ENCODE data around the gene TMEM229B. TPM values are rescaled to one million over a fixed set of nuclear protein-coding genes. Genes with fewer than 3 reads are reported as not detected.

TMEM229B gene
- total RNA-seq, 1 experiment from 2014 or later, result 0.71 TPM

GRCh38 chr14:67500981-67501380, 12.5 kb upstream of the TMEM229B start (continued):
- no peak for TF ChIP-seq MAX (IDR thresholded peaks at IDR 0.05)
- TF ChIP-seq ATF3 (IDR thresholded peaks at IDR 0.05), result no peak
- no peak for TF ChIP-seq EZH2 (IDR thresholded peaks at IDR 0.05)
- no peak for TF ChIP-seq ELF1 (IDR thresholded peaks at IDR 0.05; ENCODE audit: borderline replicate concordance, low read depth)
- TF ChIP-seq JUND (IDR thresholded peaks at IDR 0.05), result no peak
- no peak for TF ChIP-seq FOSL1 (IDR thresholded peaks at IDR 0.05; ENCODE audit: low read depth)

GRCh38 chr14:67497716-67498115, 9.2 kb upstream of the TMEM229B start:
- Histone ChIP-seq H3K4me2 (ENCODE audit: low read length) (no peak overlapping the region), H3K27ac (ENCODE audit: low read depth, low read length) (no peak overlapping the region), H3K9me2 (ENCODE audit: insufficient read depth) (no peaks in the 10 kb centered on the region), H3K36me3 (ENCODE audit: control insufficient read depth in 1 of 2, insufficient read depth in 2 of 2, low read length in 2 of 2) (no peaks in the 10 kb centered on the region), H3K9me3 (ENCODE audit: control insufficient read depth in 1 of 2, insufficient read depth in 1 of 2, low read depth in 1 of 2, low read length in 2 of 2) (peaks cover 3 to 9% of the 10 kb centered on the region in 2 experiments; a peak in 2 of 4 replicates), H3K4me3 (replicated peaks in 1 of 2; ENCODE audit: low read depth in 1 of 2, low read length in 2 of 2) (no peak overlapping the region), H3K9ac (ENCODE audit: low read length) (no peak overlapping the region), H3K4me1 (ENCODE audit: control insufficient read depth in 1 of 2, insufficient read depth in 2 of 2, low read length in 2 of 2) (no peaks in the 10 kb centered on the region), H2AFZ (ENCODE audit: low read depth, low read length, poor library complexity, severe bottlenecking) (no peak overlapping the region), H4K20me1 (ENCODE audit: insufficient read depth) (no peaks in the 10 kb centered on the region), H3K79me2 (ENCODE audit: insufficient read depth, low read length) (no peaks in the 10 kb centered on the region), H3K27me3 (ENCODE audit: insufficient read depth, low read length) (no peaks in the 10 kb centered on the region)
- RAD21 ChIA-PET (ENCODE audit: low non-redundant PET in 1 of 2, low total read pairs in 2 of 2, uncharacterized antibody in 2 of 2, unreplicated experiment in 2 of 2), result no interaction called here
- TF ChIP-seq TCF7L2 (IDR thresholded peaks at IDR 0.05; ENCODE audit: borderline replicate concordance, extremely low read depth, insufficient read depth, insufficient read length) (no peak), REST (IDR thresholded peaks at IDR 0.05; ENCODE audit: low read depth) (no peak), FOSL1 (IDR thresholded peaks at IDR 0.05; ENCODE audit: low read depth) (no peak), EZH2 (IDR thresholded peaks at IDR 0.05) (no peak), MAX (IDR thresholded peaks at IDR 0.05) (no peak), POLR2A (IDR thresholded peaks at IDR 0.05; ENCODE audit: borderline replicate concordance, extremely low read depth, insufficient read depth, insufficient read length) (no peak), SRF (IDR thresholded peaks at IDR 0.05; ENCODE audit: low read depth) (no peak), EGR1 (IDR thresholded peaks at IDR 0.05; ENCODE audit: low read depth) (no peak), SIN3A (IDR thresholded peaks at IDR 0.05; ENCODE audit: low read depth) (no peak), ATF3 (IDR thresholded peaks at IDR 0.05) (no peak), CEBPB (IDR thresholded peaks at IDR 0.05; ENCODE audit: low read depth) (no peak), ELF1 (IDR thresholded peaks at IDR 0.05; ENCODE audit: borderline replicate concordance, low read depth) (no peak), EZH2phosphoT487 (IDR thresholded peaks at IDR 0.05; ENCODE audit: borderline replicate concordance) (no peak), ZFX (IDR thresholded peaks at IDR 0.05) (no peak)
- CTCF ChIA-PET, result no interaction called here
- BruUV-seq (replicated peaks), result no TSS peak
- POLR2A ChIA-PET, result no interaction called here
- DNase-seq (ENCODE audit: low read depth, low spot score) (no peak), ATAC-seq (no peak)
- intact Hi-C loops (cut with micrococcal nuclease), result no loop called here

All from HCT116 (cell line).